WTC11 (cell line): ENCODE data around the gene PCSK5. TPM values are rescaled to one million over a fixed set of nuclear protein-coding genes. Genes with fewer than 3 reads are reported as not detected.

Experiments used
- ATAC-seq: fragments of 200-7000 bp; cut with Tn5 transposase; 2 replicates; pipeline ENCODE4 v1.10.0; 2021; ENCODE audit warnings: mild to moderate bottlenecking, moderate library complexity
- CTCF ChIA-PET: fragments of 300-600 bp; sonication (Branson Sonifier 250); formaldehyde crosslinking; loops from one replicate; lab custom pipeline; 2021; ENCODE audit warnings: antibody characterized with exemption; lab: Charles Lee
- POLR2A ChIA-PET: fragments of 350-600 bp; sonication (Branson Sonifier 250); formaldehyde crosslinking; loops from one replicate; lab custom pipeline; 2021; ENCODE audit warnings: antibody characterized with exemption; lab: Charles Lee
- DNase-seq: peaks from one replicate; pipeline ENCODE4 v3.0.0; 2021; ENCODE audit warnings: low spot score
- H3K27ac Mint-ChIP-seq: 2 replicates; pipeline ENCODE4 v1.8.0; 2021; ENCODE audit warnings: mixed read lengths
- H3K27me3 Mint-ChIP-seq: 2 replicates; pipeline ENCODE4 v1.8.0; 2021; ENCODE audit warnings: low read depth, mild to moderate bottlenecking, moderate library complexity, mixed read lengths
- H3K36me3 Mint-ChIP-seq: 2 replicates; pipeline ENCODE4 v1.8.0; 2021; ENCODE audit warnings: mixed read lengths
- H3K4me1 Mint-ChIP-seq: 2 replicates; pipeline ENCODE4 v1.8.0; 2022; ENCODE audit warnings: mixed read lengths
- H3K4me3 Mint-ChIP-seq: 2 replicates; pipeline ENCODE4 v1.8.0; 2021; ENCODE audit warnings: mild to moderate bottlenecking, moderate library complexity, mixed read lengths
- H3K9me3 Mint-ChIP-seq: 2 replicates; pipeline ENCODE4 v1.8.0; 2021; ENCODE audit warnings: mixed read lengths
- AFF4 ChIP-seq: sonication (generic); formaldehyde crosslinking; IDR thresholded peaks from 2 replicates; pipeline ENCODE4 v1.8.1; 2023; ENCODE audit warnings: mild to moderate bottlenecking, missing genetic modification reagents, borderline replicate concordance
- ARID4B ChIP-seq: sonication (generic); formaldehyde crosslinking; IDR thresholded peaks from 2 replicates; pipeline ENCODE4 v1.8.0; 2023; ENCODE audit warnings: missing genetic modification reagents, mild to moderate bottlenecking, borderline replicate concordance
- ATF2 ChIP-seq: sonication (generic); formaldehyde crosslinking; IDR thresholded peaks from 2 replicates; pipeline ENCODE4 v1.8.1; 2022; ENCODE audit warnings: low read depth, missing genetic modification reagents, borderline replicate concordance
- CBFB ChIP-seq: sonication (generic); formaldehyde crosslinking; IDR thresholded peaks from 2 replicates; pipeline ENCODE4 v1.8.1; 2022; ENCODE audit warnings: mild to moderate bottlenecking, low read depth, missing genetic modification reagents
- CTCF ChIP-seq: fragments of 200-600 bp; IDR thresholded peaks from 2 replicates; pipeline ENCODE4 v1.8.0; 2022; ENCODE audit warnings: antibody characterized with exemption
- ETV6 ChIP-seq: sonication (generic); formaldehyde crosslinking; IDR thresholded peaks from 2 replicates; pipeline ENCODE4 v1.8.1; 2022; ENCODE audit warnings: mild to moderate bottlenecking, missing genetic modification reagents
- FOXJ3 ChIP-seq: sonication (generic); formaldehyde crosslinking; IDR thresholded peaks from 2 replicates; pipeline ENCODE4 v1.9.0; 2021; ENCODE audit warnings: missing genetic modification reagents, mild to moderate bottlenecking, borderline replicate concordance
- FOXP1 ChIP-seq: sonication (generic); formaldehyde crosslinking; IDR thresholded peaks from 2 replicates; pipeline ENCODE4 v1.8.0; 2022; ENCODE audit warnings: missing genetic modification reagents, mild to moderate bottlenecking, moderate library complexity, borderline replicate concordance
- GTF2I ChIP-seq: fragments of 250-450 bp; sonication (Bioruptor Pico); conservative IDR thresholded peaks from 2 replicates; pipeline ENCODE4 v1.4.0; 2021; ENCODE audit warnings: mild to moderate bottlenecking
- IRF2 ChIP-seq: sonication (generic); formaldehyde crosslinking; IDR thresholded peaks from 2 replicates; pipeline ENCODE4 v1.8.0; 2022; ENCODE audit warnings: low read depth, missing genetic modification reagents, borderline replicate concordance
- NFYB ChIP-seq: sonication (generic); formaldehyde crosslinking; conservative IDR thresholded peaks from 2 replicates; pipeline ENCODE4 v1.8.0; 2022; ENCODE audit warnings: low read depth, missing genetic modification reagents
- NR3C1 ChIP-seq: sonication (generic); formaldehyde crosslinking; conservative IDR thresholded peaks from 2 replicates; pipeline ENCODE4 v1.8.1; 2023; ENCODE audit warnings: low read depth, mild to moderate bottlenecking, missing genetic modification reagents
- PRRX2 ChIP-seq: fragments of 250-450 bp; sonication (Bioruptor Pico); IDR thresholded peaks from 2 replicates; pipeline ENCODE4 v1.8.0; 2021; ENCODE audit warnings: mild to moderate bottlenecking
- TCF7 ChIP-seq: sonication (generic); formaldehyde crosslinking; IDR thresholded peaks from 2 replicates; pipeline ENCODE4 v1.8.0; 2022; ENCODE audit warnings: mild to moderate bottlenecking, low read depth, missing genetic modification reagents, moderate library complexity
- USF2 ChIP-seq: sonication (generic); formaldehyde crosslinking; IDR thresholded peaks from 2 replicates; pipeline ENCODE4 v1.8.1; 2023; ENCODE audit warnings: mild to moderate bottlenecking, missing genetic modification reagents, moderate library complexity
- ZBTB43 ChIP-seq: sonication (generic); formaldehyde crosslinking; IDR thresholded peaks from 2 replicates; pipeline ENCODE4 v1.8.1; 2023; ENCODE audit warnings: mild to moderate bottlenecking, missing genetic modification reagents
- ZMAT4 ChIP-seq: fragments of 250-450 bp; sonication (Bioruptor Pico); IDR thresholded peaks from 2 replicates; pipeline ENCODE4 v1.9.0; 2021; ENCODE audit warnings: mild to moderate bottlenecking
- ZNF138 ChIP-seq: sonication (generic); formaldehyde crosslinking; conservative IDR thresholded peaks from 2 replicates; pipeline ENCODE4 v1.8.1; 2022; ENCODE audit warnings: mild to moderate bottlenecking, moderate library complexity, missing genetic modification reagents
- ZNF219 ChIP-seq: sonication (generic); formaldehyde crosslinking; IDR thresholded peaks from 2 replicates; pipeline ENCODE4 v1.8.0; 2023; ENCODE audit warnings: missing genetic modification reagents, mild to moderate bottlenecking, borderline replicate concordance
- ZNF263 ChIP-seq: sonication (generic); formaldehyde crosslinking; IDR thresholded peaks from 2 replicates; pipeline ENCODE4 v1.8.1; 2022; ENCODE audit warnings: low read depth, mild to moderate bottlenecking, moderate library complexity, missing genetic modification reagents
- total RNA-seq: library from RNA; stranded (reverse); gene quantifications from 3 replicates; pipeline ENCODE4 v1.2.3, GENCODE V29; 2021

PCSK5 gene
- total RNA-seq, 1 experiment from 2014 or later, result 30.6 TPM

GRCh38 chr9:75930730-75931321 is 40.4 kb downstream of the PCSK5 start:
- peaks cover 18% of the 10 kb centered on the region for H3K36me3 Mint-ChIP-seq
- H3K27ac Mint-ChIP-seq, result peak overlapping the region; percentile 81
- H3K4me1 Mint-ChIP-seq, result peaks cover 65% of the 10 kb centered on the region
- no peak for TF ChIP-seq ZNF138
- TF ChIP-seq CBFB (CRISPR knock-in tag), result no peak
- TF ChIP-seq FOXJ3 (CRISPR knock-in tag), result no peak
- no peak for TF ChIP-seq TCF7 (CRISPR knock-in tag)
- ATAC-seq (no peak), DNase-seq (no peak)
- no peaks in the 10 kb centered on the region for H3K27me3 Mint-ChIP-seq
- POLR2A ChIA-PET, result interaction anchor here (0.5 kb wide), 1 partner anchor 426 kb away, joined by 3 read pairs; no protein-coding TSS in a partner anchor
- no peaks in the 10 kb centered on the region for H3K9me3 Mint-ChIP-seq
- H3K4me3 Mint-ChIP-seq, result no peak overlapping the region
- CTCF ChIA-PET, result interaction anchor here (0.7 kb wide), 1 partner anchor 10 kb away, joined by 3 read pairs; no protein-coding TSS in a partner anchor

- H3K9me3 Mint-ChIP-seq, result no peaks in the 10 kb centered on the region
- TF ChIP-seq NFYB (CRISPR knock-in tag), result no peak
- TF ChIP-seq GTF2I (CRISPR knock-in tag), result no peak
- TF ChIP-seq ETV6, result no peak
- TF ChIP-seq CTCF, result no peak
- TF ChIP-seq PRRX2, result no peak
- no peak for TF ChIP-seq ZNF263
- no peak for TF ChIP-seq AFF4 (CRISPR knock-in tag)
- TF ChIP-seq ZNF219 (CRISPR knock-in tag), result no peak
- no peak for TF ChIP-seq NR3C1 (CRISPR knock-in tag)
- TF ChIP-seq ZBTB43 (CRISPR knock-in tag), result no peak
- TF ChIP-seq USF2 (CRISPR knock-in tag), result no peak
- TF ChIP-seq IRF2, result no peak
- TF ChIP-seq ARID4B (CRISPR knock-in tag), result no peak
- TF ChIP-seq FOXP1 (CRISPR knock-in tag), result no peak
- no peak for TF ChIP-seq ATF2
- no peak for TF ChIP-seq ZMAT4 (CRISPR knock-in tag)
Observed at GRCh38 chr9:75933982-75934381, 43.5 kb downstream of the PCSK5 start.

More at GRCh38 chr9:75933982-75934381, 43.5 kb downstream of the PCSK5 start:
- H3K36me3 Mint-ChIP-seq, result peaks cover 26% of the 10 kb centered on the region
- CTCF ChIA-PET, result interaction anchor here (1.0 kb wide), 1 partner anchor 67 kb away, joined by 4 read pairs; no protein-coding TSS in a partner anchor
- H3K27me3 Mint-ChIP-seq, result no peaks in the 10 kb centered on the region
- no peak overlapping the region for H3K4me3 Mint-ChIP-seq
- ATAC-seq (no peak), DNase-seq (no peak)
- peaks cover 43% of the 10 kb centered on the region for H3K4me1 Mint-ChIP-seq
- H3K27ac Mint-ChIP-seq, result no peak overlapping the region
- POLR2A ChIA-PET, result no interaction called here
